AG04449 (cell line): ENCODE measurements around the gene TSPAN12.

Experiments
- CTCF ChIA-PET: fragments of 350-600 bp; formaldehyde crosslinking; extraction: SDS; loops from one replicate; lab custom pipeline; 2021; ENCODE audit warnings: antibody characterized with exemption; lab: Yijun Ruan, JAX
- POLR2A ChIA-PET: fragments of 400-600, 350-600 bp; formaldehyde crosslinking; extraction: SDS; loops from one replicate; lab custom pipeline; 2020; ENCODE audit warnings: antibody characterized with exemption, inconsistent platforms; lab: Yijun Ruan, JAX
- DNase-seq: peaks from one replicate; pipeline ENCODE4 v3.0.0-alpha.2; 2010; ENCODE audit warnings: low read depth, low spot score
- H3K4me3 ChIP-seq: 2 replicates; pipeline ENCODE4 v1.5.1; 2011; ENCODE audit warnings: low read depth, mild to moderate bottlenecking, control low read depth, low read length
- CTCF ChIP-seq: IDR thresholded peaks from one replicate; pipeline ENCODE4 v1.5.1; 2011; ENCODE audit warnings: mild to moderate bottlenecking, moderate library complexity, low read length, control low read depth, inconsistent platforms; ENCODE audit not compliant: insufficient read depth; ENCODE audit errors: missing control alignments

The TSPAN12 gene

GRCh38 chr7:120740348-120740747, 117.6 kb downstream of the TSPAN12 start:
- H3K4me3 ChIP-seq: no peak overlapping the region
- no peak for TF ChIP-seq CTCF
- CTCF ChIA-PET: no interaction called here
- POLR2A ChIA-PET: no interaction called here
- DNase-seq: no peak

GRCh38 chr7:120738816-120739215, 119.1 kb downstream of the TSPAN12 start:
- no peak overlapping the region for H3K4me3 ChIP-seq
- CTCF ChIA-PET: no interaction called here
- no peak for DNase-seq
- TF ChIP-seq CTCF: no peak
- POLR2A ChIA-PET: no interaction called here
